OCI-LY3 (cell line): ENCODE data around the gene DLX3.

ENCODE experiments used
- CTCF ChIP-seq: fragments of 200-600, 300-600 bp; sonication (generic); IDR thresholded peaks from 2 replicates; pipeline ENCODE4 v1.5.1; 2014; ENCODE audit warnings: antibody characterized with exemption, low read length, low read depth
- EZH2phosphoT487 ChIP-seq: fragments of 200-600 bp; shearing (Covaris generic); IDR thresholded peaks from 2 replicates; pipeline ENCODE4 v1.6.1; 2018; ENCODE audit warnings: antibody characterized with exemption, mixed run types, low read depth

DNA sequence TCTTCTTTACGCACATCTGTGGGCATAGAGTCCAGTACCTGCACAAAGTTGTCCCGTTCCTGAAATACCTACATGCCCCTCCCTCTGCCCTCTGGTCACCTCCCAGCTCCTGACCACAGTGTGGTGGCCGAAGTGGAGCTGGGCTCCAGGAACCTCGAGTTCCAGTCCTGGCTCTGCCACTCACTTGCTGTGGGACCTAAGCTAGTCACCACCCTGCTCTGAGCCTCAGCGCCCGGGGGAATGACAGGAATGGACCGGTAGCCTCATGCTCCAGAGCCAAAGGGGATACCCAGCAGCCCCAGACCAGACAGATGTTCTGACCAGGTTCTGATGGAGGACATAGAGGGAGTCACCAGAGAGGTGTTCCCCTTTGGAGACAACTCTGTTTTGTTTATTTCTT lies 34.2 kb upstream of the DLX3 start:
- TF ChIP-seq CTCF (no peak), EZH2phosphoT487 (no peak)
